WTC11 (cell line): ENCODE results near the gene NFIC. TPM values are rescaled to one million over a fixed set of nuclear protein-coding genes. Genes with fewer than 3 reads are reported as not detected.
"Not testable (repeated sequence)": the region's sequence is repeated elsewhere in the genome, so short reads cannot be mapped to it uniquely, and the experiment has no call there.

Experiments used
- ATAC-seq: fragments of 200-7000 bp; cut with Tn5 transposase; 2 replicates; pipeline ENCODE4 v1.10.0; 2021; ENCODE audit warnings: mild to moderate bottlenecking, moderate library complexity
- CTCF ChIA-PET: fragments of 300-600 bp; sonication (Branson Sonifier 250); formaldehyde crosslinking; loops from one replicate; lab custom pipeline; 2021; ENCODE audit warnings: antibody characterized with exemption; lab: Charles Lee
- POLR2A ChIA-PET: fragments of 350-600 bp; sonication (Branson Sonifier 250); formaldehyde crosslinking; loops from one replicate; lab custom pipeline; 2021; ENCODE audit warnings: antibody characterized with exemption; lab: Charles Lee
- DNase-seq: peaks from one replicate; pipeline ENCODE4 v3.0.0; 2021; ENCODE audit warnings: low spot score
- H3K27ac Mint-ChIP-seq: 2 replicates; pipeline ENCODE4 v1.8.0; 2021; ENCODE audit warnings: mixed read lengths
- H3K27me3 Mint-ChIP-seq: 2 replicates; pipeline ENCODE4 v1.8.0; 2021; ENCODE audit warnings: low read depth, mild to moderate bottlenecking, moderate library complexity, mixed read lengths
- H3K36me3 Mint-ChIP-seq: 2 replicates; pipeline ENCODE4 v1.8.0; 2021; ENCODE audit warnings: mixed read lengths
- H3K4me1 Mint-ChIP-seq: 2 replicates; pipeline ENCODE4 v1.8.0; 2022; ENCODE audit warnings: mixed read lengths
- H3K4me3 Mint-ChIP-seq: 2 replicates; pipeline ENCODE4 v1.8.0; 2021; ENCODE audit warnings: mild to moderate bottlenecking, moderate library complexity, mixed read lengths
- H3K9me3 Mint-ChIP-seq: 2 replicates; pipeline ENCODE4 v1.8.0; 2021; ENCODE audit warnings: mixed read lengths
- GABPB1 ChIP-seq: sonication (generic); formaldehyde crosslinking; IDR thresholded peaks from 2 replicates; pipeline ENCODE4 v1.8.1; 2023; ENCODE audit warnings: mild to moderate bottlenecking, missing genetic modification reagents
- GRHL2 ChIP-seq: fragments of 250-450 bp; sonication (Bioruptor Pico); IDR thresholded peaks from 2 replicates; pipeline ENCODE4 v1.8.0; 2022; ENCODE audit warnings: mild to moderate bottlenecking, moderate library complexity; ENCODE audit not compliant: insufficient replicate concordance, severe bottlenecking
- GTF2I ChIP-seq: fragments of 250-450 bp; sonication (Bioruptor Pico); conservative IDR thresholded peaks from 2 replicates; pipeline ENCODE4 v1.4.0; 2021; ENCODE audit warnings: mild to moderate bottlenecking
- JUN ChIP-seq: sonication (generic); formaldehyde crosslinking; IDR thresholded peaks from 2 replicates; pipeline ENCODE4 v1.8.0; 2023; ENCODE audit warnings: mild to moderate bottlenecking, missing genetic modification reagents
- NR3C1 ChIP-seq: sonication (generic); formaldehyde crosslinking; conservative IDR thresholded peaks from 2 replicates; pipeline ENCODE4 v1.8.1; 2023; ENCODE audit warnings: low read depth, mild to moderate bottlenecking, missing genetic modification reagents
- SP1 ChIP-seq: sonication (generic); formaldehyde crosslinking; conservative IDR thresholded peaks from 2 replicates; pipeline ENCODE4 v1.8.1; 2022; ENCODE audit warnings: missing genetic modification reagents
- TEAD1 ChIP-seq: sonication (generic); formaldehyde crosslinking; IDR thresholded peaks from 2 replicates; pipeline ENCODE4 v1.8.0; 2022; ENCODE audit warnings: mild to moderate bottlenecking, missing genetic modification reagents
- TEAD4 ChIP-seq: sonication (generic); formaldehyde crosslinking; IDR thresholded peaks from 2 replicates; pipeline ENCODE4 v1.8.0; 2022; ENCODE audit warnings: mild to moderate bottlenecking, missing genetic modification reagents
- ZNF138 ChIP-seq: sonication (generic); formaldehyde crosslinking; conservative IDR thresholded peaks from 2 replicates; pipeline ENCODE4 v1.8.1; 2022; ENCODE audit warnings: mild to moderate bottlenecking, moderate library complexity, missing genetic modification reagents
- ZNF416 ChIP-seq: fragments of 250-450 bp; sonication (Bioruptor Pico); IDR thresholded peaks from 2 replicates; pipeline ENCODE4 v1.9.0; 2021; ENCODE audit warnings: mild to moderate bottlenecking, inconsistent platforms
- ZNF423 ChIP-seq: fragments of 250-450 bp; sonication (Bioruptor Pico); IDR thresholded peaks from 2 replicates; pipeline ENCODE4 v2.1.2; 2022; ENCODE audit warnings: mild to moderate bottlenecking, moderate library complexity
- total RNA-seq: library from RNA; stranded (reverse); gene quantifications from 3 replicates; pipeline ENCODE4 v1.2.3, GENCODE V29; 2021
- TF ChIP-seq, protein P1 (sequence below): sonication (generic); formaldehyde crosslinking; IDR thresholded peaks from 2 replicates; pipeline ENCODE4 v1.8.0; 2023; ENCODE audit warnings: mild to moderate bottlenecking, missing genetic modification reagents
- TF ChIP-seq, protein P2 (sequence below): sonication (generic); formaldehyde crosslinking; IDR thresholded peaks from 2 replicates; pipeline ENCODE4 v1.8.1; 2022; ENCODE audit warnings: mild to moderate bottlenecking, moderate library complexity, missing genetic modification reagents
- TF ChIP-seq, protein P3 (sequence below): sonication (generic); formaldehyde crosslinking; IDR thresholded peaks from 2 replicates; pipeline ENCODE4 v1.8.1; 2023; ENCODE audit warnings: mild to moderate bottlenecking, missing genetic modification reagents, borderline replicate concordance
- TF ChIP-seq, protein P4 (sequence below): fragments of 250-450 bp; sonication (Bioruptor Pico); IDR thresholded peaks from 2 replicates; pipeline ENCODE4 v2.1.2; 2022; ENCODE audit warnings: mild to moderate bottlenecking, moderate library complexity
- TF ChIP-seq, protein P5 (sequence below): sonication (generic); formaldehyde crosslinking; IDR thresholded peaks from 2 replicates; pipeline ENCODE4 v1.8.0; 2023; ENCODE audit warnings: missing genetic modification reagents
- TF ChIP-seq, protein P6 (sequence below): fragments of 250-450 bp; sonication (Bioruptor Pico); IDR thresholded peaks from 2 replicates; pipeline ENCODE4 v1.8.0; 2021; ENCODE audit warnings: mild to moderate bottlenecking
- TF ChIP-seq, protein P7 (sequence below): sonication (generic); formaldehyde crosslinking; conservative IDR thresholded peaks from 2 replicates; pipeline ENCODE4 v1.8.1; 2022; ENCODE audit warnings: mild to moderate bottlenecking, missing genetic modification reagents
- TF ChIP-seq, protein P8 (sequence below): sonication (generic); formaldehyde crosslinking; IDR thresholded peaks from 2 replicates; pipeline ENCODE4 v1.8.0; 2022; ENCODE audit warnings: mild to moderate bottlenecking, missing genetic modification reagents

The NFIC gene
- total RNA-seq, 1 experiment from 2014 or later: 3.5 TPM

DNA sequence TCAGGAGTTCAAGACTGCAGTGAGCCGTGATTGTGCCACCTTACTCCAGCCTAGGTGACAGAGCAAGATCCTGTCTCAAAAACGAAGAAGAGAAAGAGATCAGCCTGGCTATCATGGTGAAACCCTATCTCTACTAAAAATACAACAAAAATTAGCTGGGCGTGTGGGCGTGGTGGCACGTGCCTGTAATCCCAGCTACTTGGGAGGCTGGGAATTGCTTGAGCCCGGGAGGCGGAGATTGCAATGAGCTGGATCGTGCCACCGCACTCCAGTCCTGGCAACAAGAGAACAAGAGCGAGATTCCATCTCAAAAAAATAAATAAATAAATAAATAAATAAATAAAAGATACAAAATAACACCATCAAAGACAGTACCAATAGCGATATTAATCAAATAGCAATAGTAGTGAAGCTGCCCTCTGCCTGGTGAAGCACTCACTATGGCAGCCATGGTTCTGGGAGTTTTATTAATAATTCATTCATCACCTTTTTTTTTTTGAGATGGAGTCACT, 53.9 kb downstream of the NFIC start (continued):
- TF ChIP-seq, protein P1, sequence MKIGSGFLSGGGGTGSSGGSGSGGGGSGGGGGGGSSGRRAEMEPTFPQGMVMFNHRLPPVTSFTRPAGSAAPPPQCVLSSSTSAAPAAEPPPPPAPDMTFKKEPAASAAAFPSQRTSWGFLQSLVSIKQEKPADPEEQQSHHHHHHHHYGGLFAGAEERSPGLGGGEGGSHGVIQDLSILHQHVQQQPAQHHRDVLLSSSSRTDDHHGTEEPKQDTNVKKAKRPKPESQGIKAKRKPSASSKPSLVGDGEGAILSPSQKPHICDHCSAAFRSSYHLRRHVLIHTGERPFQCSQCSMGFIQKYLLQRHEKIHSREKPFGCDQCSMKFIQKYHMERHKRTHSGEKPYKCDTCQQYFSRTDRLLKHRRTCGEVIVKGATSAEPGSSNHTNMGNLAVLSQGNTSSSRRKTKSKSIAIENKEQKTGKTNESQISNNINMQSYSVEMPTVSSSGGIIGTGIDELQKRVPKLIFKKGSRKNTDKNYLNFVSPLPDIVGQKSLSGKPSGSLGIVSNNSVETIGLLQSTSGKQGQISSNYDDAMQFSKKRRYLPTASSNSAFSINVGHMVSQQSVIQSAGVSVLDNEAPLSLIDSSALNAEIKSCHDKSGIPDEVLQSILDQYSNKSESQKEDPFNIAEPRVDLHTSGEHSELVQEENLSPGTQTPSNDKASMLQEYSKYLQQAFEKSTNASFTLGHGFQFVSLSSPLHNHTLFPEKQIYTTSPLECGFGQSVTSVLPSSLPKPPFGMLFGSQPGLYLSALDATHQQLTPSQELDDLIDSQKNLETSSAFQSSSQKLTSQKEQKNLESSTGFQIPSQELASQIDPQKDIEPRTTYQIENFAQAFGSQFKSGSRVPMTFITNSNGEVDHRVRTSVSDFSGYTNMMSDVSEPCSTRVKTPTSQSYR (CRISPR knock-in tag): no peak
- TF ChIP-seq GRHL2 (CRISPR knock-in tag): no peak
- no peak for TF ChIP-seq GABPB1 (CRISPR knock-in tag)
- TF ChIP-seq, protein P2, sequence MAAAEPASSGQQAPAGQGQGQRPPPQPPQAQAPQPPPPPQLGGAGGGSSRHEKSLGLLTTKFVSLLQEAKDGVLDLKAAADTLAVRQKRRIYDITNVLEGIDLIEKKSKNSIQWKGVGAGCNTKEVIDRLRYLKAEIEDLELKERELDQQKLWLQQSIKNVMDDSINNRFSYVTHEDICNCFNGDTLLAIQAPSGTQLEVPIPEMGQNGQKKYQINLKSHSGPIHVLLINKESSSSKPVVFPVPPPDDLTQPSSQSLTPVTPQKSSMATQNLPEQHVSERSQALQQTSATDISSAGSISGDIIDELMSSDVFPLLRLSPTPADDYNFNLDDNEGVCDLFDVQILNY (CRISPR knock-in tag): no peak
- TF ChIP-seq, protein P3, sequence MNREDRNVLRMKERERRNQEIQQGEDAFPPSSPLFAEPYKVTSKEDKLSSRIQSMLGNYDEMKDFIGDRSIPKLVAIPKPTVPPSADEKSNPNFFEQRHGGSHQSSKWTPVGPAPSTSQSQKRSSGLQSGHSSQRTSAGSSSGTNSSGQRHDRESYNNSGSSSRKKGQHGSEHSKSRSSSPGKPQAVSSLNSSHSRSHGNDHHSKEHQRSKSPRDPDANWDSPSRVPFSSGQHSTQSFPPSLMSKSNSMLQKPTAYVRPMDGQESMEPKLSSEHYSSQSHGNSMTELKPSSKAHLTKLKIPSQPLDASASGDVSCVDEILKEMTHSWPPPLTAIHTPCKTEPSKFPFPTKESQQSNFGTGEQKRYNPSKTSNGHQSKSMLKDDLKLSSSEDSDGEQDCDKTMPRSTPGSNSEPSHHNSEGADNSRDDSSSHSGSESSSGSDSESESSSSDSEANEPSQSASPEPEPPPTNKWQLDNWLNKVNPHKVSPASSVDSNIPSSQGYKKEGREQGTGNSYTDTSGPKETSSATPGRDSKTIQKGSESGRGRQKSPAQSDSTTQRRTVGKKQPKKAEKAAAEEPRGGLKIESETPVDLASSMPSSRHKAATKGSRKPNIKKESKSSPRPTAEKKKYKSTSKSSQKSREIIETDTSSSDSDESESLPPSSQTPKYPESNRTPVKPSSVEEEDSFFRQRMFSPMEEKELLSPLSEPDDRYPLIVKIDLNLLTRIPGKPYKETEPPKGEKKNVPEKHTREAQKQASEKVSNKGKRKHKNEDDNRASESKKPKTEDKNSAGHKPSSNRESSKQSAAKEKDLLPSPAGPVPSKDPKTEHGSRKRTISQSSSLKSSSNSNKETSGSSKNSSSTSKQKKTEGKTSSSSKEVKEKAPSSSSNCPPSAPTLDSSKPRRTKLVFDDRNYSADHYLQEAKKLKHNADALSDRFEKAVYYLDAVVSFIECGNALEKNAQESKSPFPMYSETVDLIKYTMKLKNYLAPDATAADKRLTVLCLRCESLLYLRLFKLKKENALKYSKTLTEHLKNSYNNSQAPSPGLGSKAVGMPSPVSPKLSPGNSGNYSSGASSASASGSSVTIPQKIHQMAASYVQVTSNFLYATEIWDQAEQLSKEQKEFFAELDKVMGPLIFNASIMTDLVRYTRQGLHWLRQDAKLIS: no peak
- no peak for TF ChIP-seq TEAD1 (CRISPR knock-in tag)
- TF ChIP-seq TEAD4: no peak

DNA sequence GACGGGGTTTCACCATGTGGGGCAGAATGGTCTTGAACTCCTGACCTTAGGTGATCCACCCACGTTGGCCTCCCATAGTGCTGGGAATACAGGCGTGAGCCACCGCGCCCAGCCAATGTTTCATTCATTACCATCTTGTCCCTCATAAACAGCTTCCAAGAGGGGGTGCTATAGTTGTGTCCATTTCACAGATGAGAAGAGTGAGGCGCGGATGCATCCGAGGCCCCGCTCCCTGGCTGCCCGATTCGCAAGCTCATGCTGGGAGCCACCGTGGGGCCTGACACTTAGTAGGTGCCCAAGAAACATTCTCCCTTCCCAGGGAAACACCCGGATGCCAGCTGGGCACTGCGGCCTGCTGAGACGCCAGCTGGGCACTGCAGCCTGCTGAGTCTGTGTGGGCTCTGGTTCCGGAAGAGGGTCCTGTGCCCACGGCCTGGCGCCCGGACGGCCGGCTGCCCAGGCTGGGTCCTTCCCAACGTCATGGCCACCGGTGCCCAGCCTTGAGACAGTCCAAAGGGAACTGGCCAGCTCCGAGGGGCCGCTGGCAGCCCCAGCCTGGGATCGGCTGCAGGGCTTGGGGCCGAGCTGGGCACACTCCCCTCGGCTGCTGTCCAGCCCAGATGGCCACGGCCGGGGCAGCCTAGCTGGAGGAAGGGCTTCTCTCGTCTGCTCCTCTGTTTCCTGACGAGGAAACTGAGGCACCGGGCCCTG, 54.7 kb downstream of the NFIC start:
- H3K4me3 Mint-ChIP-seq: no peak overlapping the region
- ChIA-PET CTCF (interaction anchor here (4.8 kb wide), 1 partner anchor 8 kb away, joined by 46 read pairs; no protein-coding TSS in a partner anchor), POLR2A (interaction anchor here (0.6 kb wide), 2 partner anchors 10 to 175 kb away, joined by 3 to 5 read pairs; no protein-coding TSS in a partner anchor)
- TF ChIP-seq, protein P4, sequence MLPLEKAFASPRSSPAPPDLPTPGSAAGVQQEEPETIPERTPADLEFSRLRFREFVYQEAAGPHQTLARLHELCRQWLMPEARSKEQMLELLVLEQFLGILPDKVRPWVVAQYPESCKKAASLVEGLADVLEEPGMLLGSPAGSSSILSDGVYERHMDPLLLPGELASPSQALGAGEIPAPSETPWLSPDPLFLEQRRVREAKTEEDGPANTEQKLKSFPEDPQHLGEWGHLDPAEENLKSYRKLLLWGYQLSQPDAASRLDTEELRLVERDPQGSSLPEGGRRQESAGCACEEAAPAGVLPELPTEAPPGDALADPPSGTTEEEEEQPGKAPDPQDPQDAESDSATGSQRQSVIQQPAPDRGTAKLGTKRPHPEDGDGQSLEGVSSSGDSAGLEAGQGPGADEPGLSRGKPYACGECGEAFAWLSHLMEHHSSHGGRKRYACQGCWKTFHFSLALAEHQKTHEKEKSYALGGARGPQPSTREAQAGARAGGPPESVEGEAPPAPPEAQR (CRISPR knock-in tag): no peak
- TF ChIP-seq, protein P5, sequence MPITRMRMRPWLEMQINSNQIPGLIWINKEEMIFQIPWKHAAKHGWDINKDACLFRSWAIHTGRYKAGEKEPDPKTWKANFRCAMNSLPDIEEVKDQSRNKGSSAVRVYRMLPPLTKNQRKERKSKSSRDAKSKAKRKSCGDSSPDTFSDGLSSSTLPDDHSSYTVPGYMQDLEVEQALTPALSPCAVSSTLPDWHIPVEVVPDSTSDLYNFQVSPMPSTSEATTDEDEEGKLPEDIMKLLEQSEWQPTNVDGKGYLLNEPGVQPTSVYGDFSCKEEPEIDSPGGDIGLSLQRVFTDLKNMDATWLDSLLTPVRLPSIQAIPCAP (CRISPR knock-in tag): no peak
- TF ChIP-seq ZNF138 (CRISPR knock-in tag) (no peak), NR3C1 (CRISPR knock-in tag) (no peak), ZNF416 (CRISPR knock-in tag) (no peak), ZNF423 (CRISPR knock-in tag) (no peak), SP1 (CRISPR knock-in tag) (no peak), GTF2I (CRISPR knock-in tag) (no peak), JUN (CRISPR knock-in tag) (no peak)
- TF ChIP-seq, protein P6, sequence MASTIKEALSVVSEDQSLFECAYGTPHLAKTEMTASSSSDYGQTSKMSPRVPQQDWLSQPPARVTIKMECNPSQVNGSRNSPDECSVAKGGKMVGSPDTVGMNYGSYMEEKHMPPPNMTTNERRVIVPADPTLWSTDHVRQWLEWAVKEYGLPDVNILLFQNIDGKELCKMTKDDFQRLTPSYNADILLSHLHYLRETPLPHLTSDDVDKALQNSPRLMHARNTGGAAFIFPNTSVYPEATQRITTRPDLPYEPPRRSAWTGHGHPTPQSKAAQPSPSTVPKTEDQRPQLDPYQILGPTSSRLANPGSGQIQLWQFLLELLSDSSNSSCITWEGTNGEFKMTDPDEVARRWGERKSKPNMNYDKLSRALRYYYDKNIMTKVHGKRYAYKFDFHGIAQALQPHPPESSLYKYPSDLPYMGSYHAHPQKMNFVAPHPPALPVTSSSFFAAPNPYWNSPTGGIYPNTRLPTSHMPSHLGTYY (CRISPR knock-in tag): no peak
- TF ChIP-seq, protein P7, sequence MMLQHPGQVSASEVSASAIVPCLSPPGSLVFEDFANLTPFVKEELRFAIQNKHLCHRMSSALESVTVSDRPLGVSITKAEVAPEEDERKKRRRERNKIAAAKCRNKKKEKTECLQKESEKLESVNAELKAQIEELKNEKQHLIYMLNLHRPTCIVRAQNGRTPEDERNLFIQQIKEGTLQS (CRISPR knock-in tag): no peak
- TF ChIP-seq, protein P8, sequence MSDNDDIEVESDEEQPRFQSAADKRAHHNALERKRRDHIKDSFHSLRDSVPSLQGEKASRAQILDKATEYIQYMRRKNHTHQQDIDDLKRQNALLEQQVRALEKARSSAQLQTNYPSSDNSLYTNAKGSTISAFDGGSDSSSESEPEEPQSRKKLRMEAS (CRISPR knock-in tag): no peak
- H3K9me3 Mint-ChIP-seq: no peaks in the 10 kb centered on the region
- no peaks in the 10 kb centered on the region; the same call in 1 of the 2 replicates for H3K27me3 Mint-ChIP-seq
- no peaks in the 10 kb centered on the region for H3K4me1 Mint-ChIP-seq
- ATAC-seq (no peak), DNase-seq (no peak)
- H3K36me3 Mint-ChIP-seq: no peaks in the 10 kb centered on the region
- no peak overlapping the region for H3K27ac Mint-ChIP-seq

DNA sequence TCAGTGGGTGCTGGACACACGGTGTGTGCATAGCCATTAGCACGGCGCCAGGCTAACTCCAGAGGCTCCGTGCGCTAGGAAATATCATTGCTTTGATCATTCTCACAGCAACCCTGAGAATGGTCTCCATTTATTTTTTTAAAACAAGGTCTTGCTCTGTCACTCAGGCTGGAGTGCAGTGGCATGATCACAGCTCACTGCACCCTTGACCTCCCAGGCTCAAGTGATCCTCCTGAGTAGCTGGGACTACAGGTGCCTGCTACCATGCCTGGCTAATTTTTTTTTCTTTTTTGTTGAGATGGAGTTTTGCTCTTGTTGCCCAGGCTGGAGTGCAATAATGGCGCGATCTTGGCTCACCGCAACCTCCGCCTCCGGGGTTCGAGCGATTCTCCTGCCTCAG, 55.3 kb downstream of the NFIC start:
- DNase-seq, CTCF ChIA-PET, H3K27ac Mint-ChIP-seq, H3K4me1 Mint-ChIP-seq, H3K27me3 Mint-ChIP-seq, H3K9me3 Mint-ChIP-seq, ATAC-seq, H3K36me3 Mint-ChIP-seq, H3K4me3 Mint-ChIP-seq: not testable (repeated sequence)
- POLR2A ChIA-PET: interaction anchor here (0.6 kb wide), 2 partner anchors 9 to 176 kb away, joined by 3 to 5 read pairs; no protein-coding TSS in a partner anchor
